WERI-Rb-1 (cell line): ENCODE data around the gene RDH11.
A peak's percentile ranks its signal among the peaks of the same experiment; 100 is the strongest.

Source experiments
- DNase-seq: peaks from one replicate; pipeline ENCODE4 v3.0.0-alpha.2; 2020
- H3K27ac ChIP-seq: fragments of 250-450 bp; sonication (Bioruptor Pico); 2 replicates; pipeline ENCODE4 v1.5.1; 2020; ENCODE audit warnings: mild to moderate bottlenecking, moderate library complexity
- H3K27me3 ChIP-seq: fragments of 250-450 bp; sonication (Bioruptor Pico); 2 replicates; pipeline ENCODE4 v1.5.1; 2021; ENCODE audit warnings: mild to moderate bottlenecking, low read depth, moderate library complexity; ENCODE audit not compliant: insufficient read depth, severe bottlenecking
- H3K36me3 ChIP-seq: fragments of 250-450 bp; sonication (Bioruptor Pico); 2 replicates; pipeline ENCODE4 v1.5.1; 2020; ENCODE audit warnings: mild to moderate bottlenecking, moderate library complexity
- H3K4me3 ChIP-seq: 2 replicates; pipeline ENCODE4 v1.5.1; 2011; ENCODE audit warnings: low read depth, mild to moderate bottlenecking, control low read depth, low read length
- H3K9me3 ChIP-seq: fragments of 250-450 bp; sonication (Bioruptor Pico); 2 replicates; pipeline ENCODE4 v1.5.1; 2021; ENCODE audit warnings: mild to moderate bottlenecking, moderate library complexity; ENCODE audit not compliant: severe bottlenecking
- TF ChIP-seq, protein P1 (sequence below): IDR thresholded peaks from 2 replicates; pipeline ENCODE4 v1.5.1; 2011; ENCODE audit warnings: low read depth, mild to moderate bottlenecking, control low read depth, inconsistent platforms, low read length

RDH11 gene

DNA sequence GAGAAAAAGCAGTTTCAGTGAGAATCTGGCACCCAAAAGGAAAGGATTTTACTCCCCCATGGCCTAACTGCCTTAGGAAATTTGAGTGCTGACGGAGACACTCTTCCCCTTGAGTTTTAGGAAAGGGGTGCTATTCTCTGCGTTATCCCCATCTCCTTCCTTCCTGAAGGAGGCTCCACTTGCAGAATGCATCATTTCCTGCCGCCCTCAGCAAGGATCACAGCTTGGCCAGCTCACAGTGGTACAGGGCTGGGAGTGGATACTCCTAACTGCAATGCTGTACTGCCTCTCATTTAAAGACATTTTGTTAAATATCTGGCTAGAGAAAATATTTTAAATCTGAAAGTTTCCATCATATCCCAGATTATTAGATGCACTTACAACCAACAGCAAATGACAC is 39.1 kb upstream of the RDH11 start:
- Histone ChIP-seq H3K36me3 (no peaks in the 10 kb centered on the region), H3K27me3 (no peaks in the 10 kb centered on the region), H3K9me3 (no peaks in the 10 kb centered on the region), H3K4me3 (no peak overlapping the region), H3K27ac (no peak overlapping the region)
- TF ChIP-seq, protein P1, sequence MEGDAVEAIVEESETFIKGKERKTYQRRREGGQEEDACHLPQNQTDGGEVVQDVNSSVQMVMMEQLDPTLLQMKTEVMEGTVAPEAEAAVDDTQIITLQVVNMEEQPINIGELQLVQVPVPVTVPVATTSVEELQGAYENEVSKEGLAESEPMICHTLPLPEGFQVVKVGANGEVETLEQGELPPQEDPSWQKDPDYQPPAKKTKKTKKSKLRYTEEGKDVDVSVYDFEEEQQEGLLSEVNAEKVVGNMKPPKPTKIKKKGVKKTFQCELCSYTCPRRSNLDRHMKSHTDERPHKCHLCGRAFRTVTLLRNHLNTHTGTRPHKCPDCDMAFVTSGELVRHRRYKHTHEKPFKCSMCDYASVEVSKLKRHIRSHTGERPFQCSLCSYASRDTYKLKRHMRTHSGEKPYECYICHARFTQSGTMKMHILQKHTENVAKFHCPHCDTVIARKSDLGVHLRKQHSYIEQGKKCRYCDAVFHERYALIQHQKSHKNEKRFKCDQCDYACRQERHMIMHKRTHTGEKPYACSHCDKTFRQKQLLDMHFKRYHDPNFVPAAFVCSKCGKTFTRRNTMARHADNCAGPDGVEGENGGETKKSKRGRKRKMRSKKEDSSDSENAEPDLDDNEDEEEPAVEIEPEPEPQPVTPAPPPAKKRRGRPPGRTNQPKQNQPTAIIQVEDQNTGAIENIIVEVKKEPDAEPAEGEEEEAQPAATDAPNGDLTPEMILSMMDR: 0 out of 2 replicates have a peak, but pooled peaks have one; percentile 7
- DNase-seq: no peak

DNA sequence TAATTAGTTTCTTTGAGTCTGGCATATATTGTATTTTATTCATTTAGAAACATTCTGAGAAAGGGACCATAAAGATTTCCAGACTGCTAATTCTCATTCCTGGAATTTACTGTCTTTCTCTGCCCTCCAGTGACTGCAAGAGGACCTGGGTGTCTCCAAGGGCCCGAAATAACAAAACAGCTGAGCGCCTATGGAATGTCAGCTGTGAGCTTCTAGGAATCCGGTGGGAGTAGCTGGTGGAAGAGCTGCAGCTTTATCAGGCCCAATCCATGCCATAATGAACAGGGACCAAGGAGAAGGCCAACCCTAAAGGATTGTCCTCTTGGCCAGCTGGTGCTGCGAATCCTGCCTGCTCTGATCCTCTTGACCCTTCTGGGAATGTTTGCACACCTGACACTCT is 38.1 kb upstream of the RDH11 start:
- H3K27ac ChIP-seq: no peak overlapping the region
- TF ChIP-seq, protein P1: no peak
- no peaks in the 10 kb centered on the region for H3K36me3 ChIP-seq
- no peak for DNase-seq
- H3K27me3 ChIP-seq: no peaks in the 10 kb centered on the region
- no peaks in the 10 kb centered on the region for H3K9me3 ChIP-seq
- H3K4me3 ChIP-seq: no peak overlapping the region

DNA sequence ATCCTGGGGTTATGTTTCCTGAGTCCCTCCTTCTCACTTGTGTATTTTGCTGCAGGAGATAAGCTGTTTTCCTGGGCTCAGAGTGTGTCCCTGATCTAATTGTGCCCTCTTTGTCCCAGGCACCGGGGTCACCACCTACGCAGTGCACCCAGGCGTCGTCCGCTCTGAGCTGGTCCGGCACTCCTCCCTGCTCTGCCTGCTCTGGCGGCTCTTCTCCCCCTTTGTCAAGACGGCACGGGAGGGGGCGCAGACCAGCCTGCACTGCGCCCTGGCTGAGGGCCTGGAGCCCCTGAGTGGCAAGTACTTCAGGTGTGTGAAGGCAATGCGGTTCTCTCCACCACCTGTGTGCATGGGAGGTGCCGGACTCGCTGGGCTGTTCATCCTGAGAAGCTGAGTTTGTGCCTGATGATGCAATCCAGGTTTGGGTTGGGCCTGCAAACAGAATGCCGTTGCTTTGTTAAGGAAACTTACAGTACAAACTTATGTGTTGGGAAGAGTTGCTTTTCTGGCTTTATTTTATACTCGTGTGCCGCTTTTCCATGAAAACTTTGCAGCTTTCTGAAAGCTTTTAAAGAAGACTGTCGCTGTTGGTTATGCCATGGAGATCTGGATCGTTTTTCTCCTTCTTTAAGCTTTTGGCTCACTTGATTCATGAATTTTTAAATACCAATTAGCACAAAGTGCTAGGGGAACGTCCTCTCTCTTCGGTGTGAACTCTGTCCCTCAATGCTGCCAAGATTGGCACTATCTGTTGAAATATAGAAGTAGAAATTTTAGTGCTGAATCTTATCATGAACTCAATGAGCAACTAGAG is 33.7 kb upstream of the RDH11 start:
- DNase-seq: no peak
- Histone ChIP-seq H3K27me3 (no peaks in the 10 kb centered on the region), H3K4me3 (no peak overlapping the region), H3K27ac (no peak overlapping the region), H3K9me3 (no peaks in the 10 kb centered on the region), H3K36me3 (no peaks in the 10 kb centered on the region)
- TF ChIP-seq, protein P1: no peak

DNA sequence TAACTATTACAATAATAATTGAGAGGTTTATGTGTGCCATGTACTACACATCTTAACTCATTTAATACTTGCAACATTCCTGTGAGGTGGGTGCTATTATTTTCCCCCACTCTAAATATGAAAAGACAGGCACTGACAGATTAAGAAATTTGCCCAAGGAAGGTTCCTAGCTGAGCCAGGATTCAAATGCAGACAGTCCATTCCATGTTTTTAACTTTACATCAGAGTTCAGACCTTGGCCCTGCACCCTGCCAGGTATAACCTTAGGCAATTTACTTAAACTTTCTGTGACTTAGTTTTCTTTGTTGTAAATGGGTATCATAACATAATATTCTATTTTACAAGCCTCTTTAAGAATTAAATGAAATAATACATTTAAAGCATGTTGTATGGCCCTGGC is 32.7 kb upstream of the RDH11 start:
- H3K36me3 ChIP-seq: no peaks in the 10 kb centered on the region
- H3K4me3 ChIP-seq: no peak overlapping the region
- H3K27ac ChIP-seq: no peak overlapping the region
- TF ChIP-seq, protein P1: no peak
- no peaks in the 10 kb centered on the region for H3K27me3 ChIP-seq
- H3K9me3 ChIP-seq: no peaks in the 10 kb centered on the region
- no peak for DNase-seq

DNA sequence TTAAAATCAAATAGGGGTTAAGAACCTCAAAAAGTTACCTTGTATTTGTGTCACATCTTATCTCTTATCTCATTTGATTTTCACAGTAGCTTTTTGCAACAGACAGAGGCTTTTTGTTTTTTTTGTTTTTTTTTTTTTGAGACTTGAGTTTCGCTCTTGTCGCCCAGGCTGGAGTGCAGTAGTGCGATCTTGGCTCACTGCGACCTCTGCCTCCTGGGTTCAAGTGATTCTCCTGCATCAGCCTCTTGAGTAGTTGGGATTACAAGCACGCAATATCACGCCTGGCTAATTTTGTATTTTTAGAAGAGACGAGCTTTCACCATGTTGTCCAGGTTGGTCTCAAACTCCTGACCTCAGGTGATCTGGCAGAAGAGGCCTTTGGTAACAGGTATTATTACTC is 31.8 kb upstream of the RDH11 start:
- Histone ChIP-seq H3K4me3 (no peak overlapping the region), H3K27ac (no peak overlapping the region), H3K27me3 (no peaks in the 10 kb centered on the region), H3K9me3 (no peaks in the 10 kb centered on the region), H3K36me3 (no peaks in the 10 kb centered on the region)
- TF ChIP-seq, protein P1: no peak
- no peak for DNase-seq

DNA sequence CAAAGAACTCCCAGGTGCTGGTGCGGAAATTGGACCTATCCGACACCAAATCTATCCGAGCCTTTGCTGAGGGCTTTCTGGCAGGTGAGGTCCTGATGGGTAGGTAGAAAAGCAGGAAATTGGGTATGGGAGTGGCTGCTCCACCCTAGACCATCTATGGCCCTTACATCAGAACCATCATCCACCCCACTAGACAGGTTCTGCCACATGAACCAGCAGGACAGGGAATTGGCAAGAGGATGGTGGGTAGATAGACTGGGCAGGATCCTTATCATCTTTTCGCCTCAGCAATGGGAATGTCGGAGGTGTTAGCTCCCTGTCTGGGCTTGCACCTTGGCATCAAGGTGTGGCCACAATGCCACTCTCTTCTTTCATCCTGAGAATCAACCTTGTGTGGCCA is 29.6 kb upstream of the RDH11 start:
- Histone ChIP-seq H3K27me3 (no peaks in the 10 kb centered on the region), H3K4me3 (no peak overlapping the region), H3K27ac (no peak overlapping the region), H3K9me3 (no peaks in the 10 kb centered on the region), H3K36me3 (no peaks in the 10 kb centered on the region)
- TF ChIP-seq, protein P1: no peak
- DNase-seq: no peak
